ENCODE data around the gene PRKAG1. TPM values are rescaled to one million over a fixed set of nuclear protein-coding genes. Genes with fewer than 3 reads are reported as not detected.

Gene PRKAG1
- polyA plus RNA-seq, 1 donor from 2014 or later: 71.0 TPM

DNA sequence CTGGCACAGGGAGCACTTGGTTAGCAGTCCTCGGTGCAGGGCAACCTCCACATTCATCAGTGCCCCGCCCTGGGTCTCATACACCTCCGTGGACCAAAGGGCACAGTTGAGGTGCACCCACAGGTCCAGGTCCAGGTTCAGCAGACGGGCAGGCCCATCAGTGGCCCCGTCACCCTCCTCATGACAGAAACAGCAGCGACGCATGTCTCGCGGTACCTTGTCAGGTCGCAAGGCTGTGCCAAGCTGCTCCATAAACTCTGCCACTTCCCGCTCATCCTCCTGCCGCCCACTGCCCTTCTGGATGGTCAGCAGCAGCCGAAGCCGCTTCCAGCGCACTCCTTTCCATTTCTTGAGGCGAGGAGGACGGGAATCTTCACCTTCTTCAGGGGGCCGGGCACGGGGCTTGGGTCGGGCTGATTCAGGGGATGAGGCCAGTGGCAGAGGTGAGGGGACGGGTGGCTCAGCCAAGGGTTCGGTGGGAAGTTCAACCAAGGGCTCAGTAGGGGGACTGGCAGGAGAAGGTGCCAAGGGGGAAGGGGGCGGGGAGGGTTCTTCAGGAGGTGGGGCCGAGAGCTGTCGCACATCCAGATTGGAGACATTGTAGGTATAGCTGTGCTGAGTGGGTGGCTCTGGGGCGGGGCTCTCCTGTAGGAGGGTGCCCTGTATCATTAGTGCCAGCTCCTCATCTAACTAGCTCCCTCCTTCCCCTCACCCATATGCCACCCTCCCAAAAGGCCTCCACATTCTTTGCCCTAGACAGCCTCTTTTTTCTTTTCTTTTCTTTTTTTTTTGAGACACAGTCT is 8.3 kb upstream of the PRKAG1 start:
- H3K27me3 ChIP-seq (ENCODE audit: insufficient read depth, low read depth, low read length): no peaks in the 10 kb centered on the region
- no peak overlapping the region for H3K4me2 ChIP-seq (ENCODE audit: low read length)
- no peak overlapping the region for H3K9ac ChIP-seq (ENCODE audit: low read length)
- no peaks in the 10 kb centered on the region for H3K79me2 ChIP-seq (replicated peaks; ENCODE audit: insufficient read depth, low read length)
- H2AFZ ChIP-seq (ENCODE audit: low read depth, low read length): no peak overlapping the region
- no peaks in the 10 kb centered on the region for H3K9me2 ChIP-seq (ENCODE audit: insufficient read depth, low read length)
- no peaks in the 10 kb centered on the region for H3F3A ChIP-seq (ENCODE audit: insufficient read depth, low read length, poor library complexity, severe bottlenecking)
- H3K9me3 ChIP-seq (ENCODE audit: low read length): no peaks in the 10 kb centered on the region
- H3K4me3 ChIP-seq (ENCODE audit: low read length): no peak overlapping the region
- TF ChIP-seq POLR2AphosphoS5 (IDR thresholded peaks at IDR 0.05) (no peak), SMC3 (conservative IDR thresholded peaks at IDR 0.05; ENCODE audit: poor library complexity) (no peak), EP300 (conservative IDR thresholded peaks at IDR 0.05; ENCODE audit: poor library complexity, severe bottlenecking) (no peak), MXI1 (conservative IDR thresholded peaks at IDR 0.05; ENCODE audit: poor library complexity, severe bottlenecking) (no peak), RAD21 (conservative IDR thresholded peaks at IDR 0.05) (no peak), REST (IDR thresholded peaks at IDR 0.05; ENCODE audit: borderline replicate concordance) (no peak), EZH2 (IDR thresholded peaks at IDR 0.05; ENCODE audit: borderline replicate concordance, insufficient read depth, low read length, poor library complexity, severe bottlenecking) (no peak), TAF1 (IDR thresholded peaks at IDR 0.05; ENCODE audit: low read depth) (no peak), CTCF (IDR thresholded peaks at IDR 0.05; ENCODE audit: poor library complexity, severe bottlenecking) (no peak)
- H3K27ac ChIP-seq (ENCODE audit: low read length): no peak overlapping the region
- no peaks in the 10 kb centered on the region for H3K36me3 ChIP-seq (ENCODE audit: insufficient read depth, low read length)
- H4K20me1 ChIP-seq (ENCODE audit: insufficient read depth): no peaks in the 10 kb centered on the region

DNA sequence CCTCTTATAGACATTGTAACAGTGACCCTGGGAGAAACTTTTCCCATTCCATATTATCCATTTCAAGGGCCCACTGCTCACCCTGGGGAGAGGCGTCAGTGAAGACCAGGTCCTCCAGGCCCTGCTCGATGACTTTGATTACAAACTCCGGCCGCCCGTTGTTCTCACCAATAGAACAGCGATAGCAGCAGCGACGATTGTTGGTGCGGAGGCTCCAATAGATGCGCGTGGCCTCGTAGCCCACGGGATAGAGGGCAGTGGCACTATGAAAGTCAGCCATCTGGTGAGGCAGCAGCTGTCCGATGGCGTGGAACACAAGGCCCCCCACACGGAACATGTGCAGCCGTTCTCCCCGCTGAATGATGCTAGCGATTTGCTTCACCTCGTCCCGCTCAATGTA is 7.5 kb upstream of the PRKAG1 start:
- Histone ChIP-seq H3K4me2 (ENCODE audit: low read length) (no peak overlapping the region), H3K79me2 (replicated peaks; ENCODE audit: insufficient read depth, low read length) (no peaks in the 10 kb centered on the region), H3K27me3 (ENCODE audit: insufficient read depth, low read depth, low read length) (no peaks in the 10 kb centered on the region), H3K36me3 (ENCODE audit: insufficient read depth, low read length) (no peaks in the 10 kb centered on the region), H2AFZ (ENCODE audit: low read depth, low read length) (no peak overlapping the region), H4K20me1 (ENCODE audit: insufficient read depth) (no peaks in the 10 kb centered on the region), H3K9me3 (ENCODE audit: low read length) (no peaks in the 10 kb centered on the region), H3F3A (ENCODE audit: insufficient read depth, low read length, poor library complexity, severe bottlenecking) (no peaks in the 10 kb centered on the region), H3K9me2 (ENCODE audit: insufficient read depth, low read length) (no peaks in the 10 kb centered on the region), H3K27ac (ENCODE audit: low read length) (no peak overlapping the region), H3K4me3 (ENCODE audit: low read length) (no peak overlapping the region), H3K9ac (ENCODE audit: low read length) (no peak overlapping the region)
- TF ChIP-seq MXI1 (conservative IDR thresholded peaks at IDR 0.05; ENCODE audit: poor library complexity, severe bottlenecking): no peak
- no peak for TF ChIP-seq RAD21 (conservative IDR thresholded peaks at IDR 0.05)
- TF ChIP-seq TAF1 (IDR thresholded peaks at IDR 0.05; ENCODE audit: low read depth): no peak
- no peak for TF ChIP-seq SMC3 (conservative IDR thresholded peaks at IDR 0.05; ENCODE audit: poor library complexity)
- no peak for TF ChIP-seq CTCF (IDR thresholded peaks at IDR 0.05; ENCODE audit: poor library complexity, severe bottlenecking)
- no peak for TF ChIP-seq EZH2 (IDR thresholded peaks at IDR 0.05; ENCODE audit: borderline replicate concordance, insufficient read depth, low read length, poor library complexity, severe bottlenecking)
